ENCODE data around the gene MRPS34.

The MRPS34 gene

GRCh38 chr16:1768767-1769401 lies 4.0 kb downstream of the MRPS34 start:
- no peak for DNase-seq

GRCh38 chr16:1768061-1768766 lies 4.7 kb downstream of the MRPS34 start:
- DNase-seq: no peak

DNA sequence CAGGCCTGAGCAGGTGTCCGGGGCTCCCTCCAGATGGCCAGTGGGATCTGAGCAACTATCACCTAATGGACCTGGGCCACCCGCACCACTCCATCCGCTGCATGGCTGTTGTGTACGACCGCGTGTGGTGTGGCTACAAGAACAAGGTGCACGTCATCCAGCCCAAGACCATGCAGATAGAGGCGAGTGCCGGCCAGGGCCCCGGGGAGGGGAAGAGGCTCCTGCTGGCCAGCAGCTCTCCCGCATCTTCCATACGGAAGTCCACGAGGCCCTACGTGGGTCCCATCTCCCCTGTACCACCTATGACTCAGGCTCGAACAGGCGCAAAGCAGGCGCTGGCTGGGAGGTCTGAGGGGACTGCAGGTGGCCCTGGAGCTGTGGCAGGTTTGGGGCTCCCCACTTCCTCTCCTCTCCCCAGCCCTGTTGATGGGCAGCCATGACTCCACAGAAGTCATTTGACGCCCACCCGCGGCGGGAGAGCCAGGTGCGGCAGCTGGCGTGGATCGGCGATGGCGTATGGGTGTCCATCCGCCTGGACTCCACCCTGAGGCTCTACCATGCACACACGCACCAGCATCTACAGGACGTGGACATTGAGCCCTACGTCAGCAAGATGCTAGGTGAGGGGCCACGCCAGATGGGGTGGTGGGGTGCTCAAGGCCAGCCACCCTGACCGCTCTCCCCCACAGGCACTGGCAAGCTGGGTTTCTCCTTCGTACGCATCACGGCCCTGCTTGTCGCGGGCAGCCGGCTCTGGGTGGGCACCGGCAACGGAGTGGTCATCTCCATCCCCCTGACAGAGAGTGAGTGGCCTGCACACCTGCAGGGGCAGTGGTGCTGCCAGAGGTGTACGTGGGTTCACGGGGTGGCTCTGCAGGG lies 5.6 kb downstream of the MRPS34 start:
- DNase-seq: no peak

- DNase-seq: no peak
These were observed 6.2 kb downstream of the MRPS34 start for GRCh38 chr16:1766701-1767100.

DNA sequence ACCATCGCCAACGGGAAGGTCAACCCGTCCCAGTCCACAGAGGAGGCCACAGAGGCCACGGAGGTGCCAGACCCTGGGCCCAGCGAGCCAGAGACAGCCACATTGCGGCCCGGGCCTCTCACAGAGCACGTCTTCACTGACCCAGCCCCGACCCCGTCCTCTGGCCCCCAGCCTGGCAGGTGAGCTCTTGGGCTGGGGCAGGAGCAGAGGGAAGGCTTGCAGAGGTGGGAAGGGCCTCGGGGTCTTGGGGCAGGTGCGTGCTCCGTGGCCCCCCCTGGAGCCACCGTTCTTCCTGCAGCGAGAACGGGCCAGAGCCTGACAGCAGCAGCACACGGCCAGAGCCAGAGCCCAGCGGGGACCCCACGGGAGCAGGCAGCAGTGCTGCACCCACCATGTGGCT lies 6.7 kb downstream of the MRPS34 start:
- DNase-seq: no peak

GRCh38 chr16:1765826-1766225 lies 7.1 kb downstream of the MRPS34 start:
- DNase-seq: no peak

- no peak for DNase-seq
These were observed 8.0 kb downstream of the MRPS34 start for GRCh38 chr16:1764971-1765370.

DNA sequence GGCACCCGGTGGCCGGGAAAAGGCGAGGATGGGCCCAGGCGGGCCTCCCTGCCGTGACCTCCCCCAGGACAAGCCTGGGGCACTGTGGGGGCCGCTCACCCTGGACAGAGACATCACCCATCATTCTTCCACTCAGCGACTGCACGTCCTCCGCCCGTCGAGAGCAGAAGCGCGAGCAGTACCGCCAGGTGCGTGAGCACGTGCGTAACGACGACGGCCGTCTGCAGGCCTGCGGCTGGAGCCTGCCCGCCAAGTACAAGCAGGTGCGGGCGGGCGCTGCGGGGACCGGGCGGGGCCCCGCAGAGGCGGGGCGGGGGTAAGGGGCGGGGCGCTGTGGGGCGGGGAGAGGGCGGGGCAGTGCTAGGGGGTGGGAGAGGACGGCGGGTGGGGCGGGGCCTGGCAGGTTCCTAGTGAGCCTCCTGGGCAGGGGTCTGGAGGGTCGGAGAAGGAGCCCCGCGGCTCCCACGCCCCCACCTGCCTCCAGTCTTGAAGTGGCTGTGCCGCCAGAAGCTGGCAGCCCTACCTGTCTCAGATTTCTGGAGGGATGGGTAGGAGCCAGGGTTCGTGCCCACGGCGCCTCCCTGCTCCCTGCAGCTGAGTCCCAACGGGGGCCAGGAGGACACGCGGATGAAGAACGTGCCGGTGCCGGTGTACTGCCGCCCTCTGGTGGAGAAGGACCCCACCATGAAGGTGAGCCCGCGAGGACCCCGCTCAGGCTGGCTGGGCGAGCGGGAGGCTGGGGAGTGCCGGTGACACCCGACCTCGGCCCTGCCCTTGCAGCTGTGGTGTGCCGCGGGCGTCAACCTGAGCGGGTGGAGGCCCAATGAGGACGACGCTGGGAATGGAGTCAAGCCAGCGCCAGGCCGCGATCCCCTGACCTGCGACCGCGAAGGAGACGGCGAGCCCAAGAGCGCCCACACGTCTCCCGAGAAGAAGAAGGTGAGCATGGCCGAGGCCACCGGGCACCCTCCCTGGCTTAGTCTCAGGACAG lies 9.1 kb downstream of the MRPS34 start:
- DNase-seq: no peak

DNA sequence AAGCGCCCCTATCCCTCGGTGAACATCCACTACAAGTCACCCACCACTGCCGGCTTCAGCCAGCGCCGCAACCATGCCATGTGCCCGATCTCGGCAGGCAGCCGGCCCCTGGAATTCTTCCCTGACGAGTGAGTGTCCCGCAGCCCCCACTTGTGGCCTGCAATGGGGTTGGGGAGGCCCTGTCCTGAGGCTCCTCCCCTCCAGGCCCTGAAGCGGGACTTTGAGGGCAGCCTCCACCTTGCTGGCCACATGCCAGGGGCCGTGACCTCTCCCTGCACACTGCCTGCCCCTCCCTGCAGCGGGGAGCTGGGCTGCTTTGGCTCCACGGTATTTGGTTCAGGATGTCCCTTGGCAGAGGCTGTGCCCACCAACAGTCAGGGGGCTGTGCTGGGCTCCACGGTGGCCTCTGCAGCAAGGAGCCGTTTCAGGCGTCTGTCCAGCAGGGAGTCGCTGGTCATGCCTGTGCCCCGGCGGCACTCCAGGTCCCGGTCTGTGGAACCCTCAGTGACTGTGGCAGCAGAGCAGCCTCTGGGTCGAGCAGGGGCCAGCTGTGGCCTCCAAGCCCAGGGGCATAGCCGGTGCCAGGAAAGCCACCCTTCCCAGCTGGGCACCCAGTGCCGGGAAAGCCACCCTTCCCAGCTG lies 9.9 kb downstream of the MRPS34 start:
- DNase-seq: no peak

DNA sequence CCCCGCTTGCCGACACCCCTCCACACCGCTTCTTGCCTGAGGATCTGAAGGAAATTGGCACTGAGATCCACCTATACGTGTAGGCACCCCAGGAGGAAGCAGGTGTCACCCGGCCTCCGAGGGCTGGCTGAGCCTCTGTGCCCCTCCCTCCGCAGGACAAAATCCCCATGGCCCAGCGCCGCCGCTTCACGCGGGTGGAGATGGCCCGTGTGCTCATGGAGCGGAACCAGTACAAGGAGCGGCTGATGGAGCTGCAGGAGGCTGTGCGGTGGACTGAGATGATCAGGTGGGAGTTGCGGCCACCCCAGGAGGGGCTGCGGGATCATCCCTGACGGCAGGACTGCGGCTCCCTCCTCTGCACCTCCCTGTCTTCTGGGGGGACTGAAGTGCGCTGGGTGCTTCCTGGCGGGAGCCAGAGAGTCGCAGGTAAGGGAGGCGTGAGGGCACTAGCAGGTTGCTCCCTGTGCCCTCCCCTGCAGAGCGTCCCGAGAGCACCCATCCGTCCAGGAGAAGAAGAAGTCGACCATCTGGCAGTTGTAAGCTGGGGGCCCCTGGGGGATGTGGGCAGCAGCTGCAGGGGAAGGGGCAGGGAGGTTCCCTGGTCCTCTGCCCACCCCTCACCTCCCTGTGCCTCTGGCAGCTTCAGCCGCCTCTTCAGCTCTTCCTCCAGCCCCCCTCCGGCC lies 10.6 kb downstream of the MRPS34 start:
- no peak for DNase-seq

DNA sequence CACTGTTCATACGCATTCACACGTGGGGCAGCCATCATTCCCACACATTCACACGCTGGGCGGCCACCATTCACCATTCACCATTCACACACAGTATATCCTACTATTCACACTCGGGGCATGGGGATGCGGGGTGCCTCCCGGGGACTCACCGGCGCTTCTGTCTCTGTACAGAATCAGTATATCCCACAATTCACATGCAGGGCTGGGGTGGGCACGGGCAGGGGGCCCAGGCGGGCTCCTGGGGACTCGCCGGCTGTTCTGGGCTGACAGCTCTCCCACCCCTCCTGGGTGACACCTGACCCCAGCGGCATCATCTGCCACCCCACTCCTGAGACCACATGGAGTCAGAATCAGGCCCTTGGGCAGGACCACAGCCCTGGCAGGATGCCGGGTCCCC lies 11.2 kb downstream of the MRPS34 start:
- no peak for DNase-seq

GRCh38 chr16:1760911-1761310 lies 12.0 kb downstream of the MRPS34 start:
- DNase-seq: no peak

GRCh38 chr16:1759511-1759910 lies 13.4 kb downstream of the MRPS34 start:
- DNase-seq: no peak

- no peak for DNase-seq
These were observed 14.0 kb downstream of the MRPS34 start for GRCh38 chr16:1758923-1759322.

DNA sequence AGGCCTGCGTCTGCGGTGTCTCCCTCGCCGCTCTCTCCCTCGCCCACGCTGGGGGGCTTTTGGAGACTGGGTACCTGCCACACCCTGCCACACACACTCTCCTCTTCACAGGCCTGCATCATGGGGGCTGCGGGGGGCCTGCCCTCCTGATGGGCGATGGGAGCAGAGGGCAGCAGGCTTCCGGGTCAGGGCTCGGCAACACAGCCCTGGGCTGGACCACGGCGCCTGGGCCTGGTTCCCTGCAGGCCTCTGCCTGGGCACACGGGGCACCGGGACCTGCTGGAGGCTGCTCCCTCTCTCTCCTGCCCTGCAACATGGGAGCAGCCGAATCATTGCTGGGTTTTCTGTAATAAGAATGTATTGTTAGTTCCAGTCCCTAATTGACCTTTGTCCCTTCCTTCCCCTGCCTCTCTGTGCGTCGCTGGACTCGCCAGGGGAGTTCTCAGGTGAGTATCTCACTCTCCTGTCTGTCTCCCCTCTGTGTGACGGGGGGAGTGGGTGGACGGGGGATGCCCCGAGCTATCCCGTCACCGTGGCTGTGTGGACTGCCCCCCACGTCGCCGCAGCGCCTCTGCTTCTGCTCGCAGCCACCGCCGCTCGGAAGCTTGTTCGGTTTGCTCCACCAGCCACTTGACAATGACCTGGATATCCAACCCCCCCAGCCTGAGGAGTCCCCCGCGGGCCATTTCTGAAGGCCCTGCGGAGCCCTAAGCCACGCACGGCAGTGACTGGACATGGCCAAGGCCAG lies 15.0 kb downstream of the MRPS34 start:
- DNase-seq: no peak

- no peak for DNase-seq
These were observed 18.7 kb downstream of the MRPS34 start for GRCh38 chr16:1754204-1754603.

- DNase-seq: no peak
These were observed 20.1 kb downstream of the MRPS34 start for GRCh38 chr16:1752853-1753252.

DNA sequence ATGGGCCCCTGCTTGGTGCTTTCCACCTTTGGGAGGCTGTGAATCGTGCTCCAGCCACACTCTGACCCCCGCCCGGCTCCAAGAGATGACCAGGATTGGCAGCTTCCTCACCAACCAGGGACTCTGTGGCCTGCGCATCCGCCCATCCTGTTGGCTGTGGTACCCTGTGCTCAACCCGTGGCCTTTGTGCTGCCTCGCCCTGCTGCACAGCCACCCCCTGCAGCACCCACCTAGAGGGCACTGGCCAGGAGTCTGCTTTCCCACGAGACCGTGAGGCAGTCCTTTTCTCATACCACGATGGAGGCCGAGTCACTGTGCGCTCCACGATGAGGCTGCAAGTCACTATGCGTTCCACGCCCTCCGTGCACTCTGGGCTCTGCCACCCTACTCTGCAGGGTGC lies 21.0 kb downstream of the MRPS34 start:
- DNase-seq: no peak

DNA sequence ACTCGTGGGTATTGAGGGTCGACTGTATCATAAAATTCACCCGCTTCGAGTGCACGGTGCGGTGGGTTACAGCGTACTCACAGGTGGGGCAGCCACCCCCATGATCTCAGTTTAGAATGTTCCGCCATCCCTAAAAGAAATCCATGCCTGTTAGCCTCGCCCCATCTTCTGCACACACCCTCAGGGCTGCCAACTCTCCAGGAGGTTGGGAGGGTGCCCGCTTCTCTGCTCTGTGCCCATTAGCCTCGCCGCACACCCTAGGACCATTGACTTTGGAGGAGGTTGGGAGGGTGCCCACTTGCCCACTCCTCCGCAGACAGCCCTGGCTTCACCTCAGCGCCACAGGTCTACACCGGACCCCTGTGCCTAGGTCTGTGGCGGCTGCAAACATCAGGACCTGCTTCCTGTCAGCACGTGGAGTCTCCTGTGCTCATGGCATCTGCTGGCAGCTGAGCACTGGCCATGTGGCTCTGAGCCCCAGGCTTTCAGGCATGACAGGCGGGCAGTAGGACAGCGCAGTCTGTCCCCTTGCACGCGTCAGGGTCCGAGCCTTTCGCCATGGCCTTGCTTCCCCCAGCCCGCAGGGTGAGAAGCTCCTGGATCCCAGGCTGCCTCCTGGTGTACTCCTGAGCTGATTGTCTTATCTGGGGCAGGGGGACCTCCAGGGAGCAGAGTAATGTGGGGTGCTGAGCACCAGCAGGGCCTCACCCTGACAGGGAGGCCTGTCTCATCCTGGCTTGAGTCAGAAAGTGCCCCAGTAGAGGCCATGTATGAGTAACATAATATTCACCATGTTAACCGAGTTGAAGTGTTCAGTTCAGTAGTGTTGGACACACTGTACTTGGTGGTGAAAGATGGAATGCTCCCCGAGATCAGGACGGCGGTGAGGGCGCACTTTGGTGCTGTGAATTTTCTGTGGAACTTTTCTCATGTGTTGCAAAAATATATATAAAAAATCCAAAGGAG lies 23.5 kb downstream of the MRPS34 start:
- DNase-seq: no peak

DNA sequence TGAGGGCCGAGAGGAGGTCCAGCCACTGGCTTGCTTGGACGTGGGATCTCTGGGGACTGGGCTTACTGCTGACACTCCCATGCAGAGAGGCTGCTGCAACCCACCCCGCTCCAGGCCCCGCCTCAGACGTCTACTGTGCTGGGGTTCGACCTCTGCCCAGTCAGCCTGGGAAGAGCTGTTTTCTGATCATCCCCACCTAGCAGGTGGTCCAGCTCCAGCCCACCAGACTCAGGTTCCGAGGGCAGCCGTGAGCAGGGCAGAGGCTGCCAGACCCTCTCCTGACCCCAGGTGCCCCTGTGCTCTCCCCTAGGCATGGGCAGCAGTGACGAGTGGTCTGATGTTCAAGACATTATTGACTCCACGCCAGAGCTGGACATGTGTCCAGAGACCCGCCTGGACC lies 25.0 kb downstream of the MRPS34 start:
- no peak for DNase-seq

Data from kidney glomerular epithelial cell (primary cell).